GM21528 (cell line): ENCODE measurements around the gene ZBTB1.

Experiments
- ATAC-seq: cut with Tn5 transposase; IDR thresholded peaks from one replicate; pipeline ENCODE4 v1.9.1; 2021; ENCODE audit warnings: mild to moderate bottlenecking, moderate library complexity; ENCODE audit not compliant: unreplicated experiment, low FRiP score

ZBTB1 gene, protein sequence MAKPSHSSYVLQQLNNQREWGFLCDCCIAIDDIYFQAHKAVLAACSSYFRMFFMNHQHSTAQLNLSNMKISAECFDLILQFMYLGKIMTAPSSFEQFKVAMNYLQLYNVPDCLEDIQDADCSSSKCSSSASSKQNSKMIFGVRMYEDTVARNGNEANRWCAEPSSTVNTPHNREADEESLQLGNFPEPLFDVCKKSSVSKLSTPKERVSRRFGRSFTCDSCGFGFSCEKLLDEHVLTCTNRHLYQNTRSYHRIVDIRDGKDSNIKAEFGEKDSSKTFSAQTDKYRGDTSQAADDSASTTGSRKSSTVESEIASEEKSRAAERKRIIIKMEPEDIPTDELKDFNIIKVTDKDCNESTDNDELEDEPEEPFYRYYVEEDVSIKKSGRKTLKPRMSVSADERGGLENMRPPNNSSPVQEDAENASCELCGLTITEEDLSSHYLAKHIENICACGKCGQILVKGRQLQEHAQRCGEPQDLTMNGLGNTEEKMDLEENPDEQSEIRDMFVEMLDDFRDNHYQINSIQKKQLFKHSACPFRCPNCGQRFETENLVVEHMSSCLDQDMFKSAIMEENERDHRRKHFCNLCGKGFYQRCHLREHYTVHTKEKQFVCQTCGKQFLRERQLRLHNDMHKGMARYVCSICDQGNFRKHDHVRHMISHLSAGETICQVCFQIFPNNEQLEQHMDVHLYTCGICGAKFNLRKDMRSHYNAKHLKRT

DNA sequence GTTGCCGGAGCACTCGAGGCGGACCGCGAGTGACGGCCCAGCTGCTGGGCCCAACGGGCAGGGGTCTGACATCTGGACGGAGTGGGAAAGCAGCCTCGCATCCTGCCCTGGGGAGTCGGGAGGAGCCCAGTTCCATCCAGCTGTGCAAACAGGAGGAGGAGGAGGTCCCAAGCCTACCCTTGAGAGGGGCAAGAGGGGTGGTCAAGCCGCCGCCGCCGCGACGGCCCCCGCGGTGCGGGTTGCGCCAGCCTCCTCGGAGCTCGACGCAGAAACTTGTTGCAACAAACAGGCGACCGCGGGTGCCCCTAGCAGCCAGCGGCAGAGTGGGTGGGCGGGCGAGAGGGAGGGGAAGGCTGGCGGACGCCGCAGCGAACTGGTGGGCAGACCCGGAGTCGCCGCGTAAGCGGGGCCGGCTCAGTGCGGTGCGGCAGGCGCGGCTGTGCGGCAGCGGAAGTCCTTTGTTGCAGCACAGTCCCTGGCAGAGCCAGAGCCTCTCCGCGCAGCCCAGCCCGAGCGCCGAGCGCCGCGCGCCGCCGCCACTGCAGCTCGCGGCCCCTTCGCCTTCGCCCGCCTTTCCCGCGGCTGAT lies at the start of gene ZBTB1:
Gene ZBTB1 (plus strand): TSS at position 461 of the 587 bp plus-strand sequence. CDS start 16,735 bp downstream, outside the sequence.
- ATAC-seq, result peak; percentile 31

DNA sequence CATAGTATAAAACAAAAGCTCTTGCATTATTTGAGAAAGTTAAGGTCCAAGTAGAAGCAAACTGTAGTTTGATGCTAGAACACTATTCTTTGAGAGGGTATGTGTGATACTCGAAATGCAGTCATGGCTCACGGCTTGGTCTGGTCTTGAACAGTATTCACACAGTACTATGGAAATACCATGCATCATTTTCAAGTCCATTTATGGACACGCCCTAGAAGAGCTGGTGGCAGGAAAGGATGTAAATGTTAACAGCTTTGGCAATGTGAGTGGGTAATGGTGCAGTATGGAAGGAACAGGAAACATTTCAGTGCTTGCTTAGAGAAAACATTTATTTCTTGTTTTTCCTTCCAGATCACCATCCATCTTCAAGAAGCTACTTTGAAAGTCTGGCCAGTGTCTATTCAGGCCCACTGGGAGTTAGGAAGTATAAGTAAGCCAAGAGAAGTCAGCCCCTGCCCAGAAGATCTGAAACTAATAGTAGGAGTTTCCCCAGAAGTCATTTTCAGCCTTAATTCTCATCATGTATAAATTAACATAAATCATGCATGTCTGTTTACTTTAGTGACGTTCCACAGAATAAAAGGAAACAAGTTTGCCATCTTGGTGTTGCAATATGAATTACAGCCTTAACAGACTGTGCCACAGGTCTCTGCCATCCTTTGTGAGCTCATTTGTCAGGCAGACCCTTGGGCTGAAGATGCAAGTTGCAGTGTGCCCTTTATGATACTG lies 45.0 kb upstream of the ZBTB1 start:
- ATAC-seq, result no peak

GRCh38 chr14:64461221-64461620 lies 43.3 kb upstream of the ZBTB1 start:
- no peak for ATAC-seq

GRCh38 chr14:64463195-64463594 lies 41.4 kb upstream of the ZBTB1 start:
- no peak for ATAC-seq

GRCh38 chr14:64463873-64464272 lies 40.7 kb upstream of the ZBTB1 start:
- no peak for ATAC-seq

DNA sequence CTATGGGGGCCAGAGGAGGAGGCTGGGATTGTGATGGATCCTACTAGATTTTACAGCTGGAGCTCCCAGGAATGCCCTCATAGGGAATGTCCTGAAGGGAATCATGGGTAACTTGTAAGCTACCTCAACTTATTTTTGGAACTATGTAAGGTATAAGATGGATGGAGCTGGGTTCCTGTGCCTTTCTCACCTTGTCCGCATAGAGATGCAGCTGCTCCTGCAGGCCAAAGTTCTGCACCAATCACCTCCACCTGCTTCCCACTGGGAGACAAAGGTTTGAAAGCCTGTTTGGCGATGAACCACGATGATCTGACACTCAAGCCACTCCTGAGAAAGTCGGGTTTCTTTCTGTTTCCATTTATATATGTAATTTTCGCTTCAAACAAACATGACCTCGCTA lies 39.9 kb upstream of the ZBTB1 start:
- peak; percentile 4 for ATAC-seq

DNA sequence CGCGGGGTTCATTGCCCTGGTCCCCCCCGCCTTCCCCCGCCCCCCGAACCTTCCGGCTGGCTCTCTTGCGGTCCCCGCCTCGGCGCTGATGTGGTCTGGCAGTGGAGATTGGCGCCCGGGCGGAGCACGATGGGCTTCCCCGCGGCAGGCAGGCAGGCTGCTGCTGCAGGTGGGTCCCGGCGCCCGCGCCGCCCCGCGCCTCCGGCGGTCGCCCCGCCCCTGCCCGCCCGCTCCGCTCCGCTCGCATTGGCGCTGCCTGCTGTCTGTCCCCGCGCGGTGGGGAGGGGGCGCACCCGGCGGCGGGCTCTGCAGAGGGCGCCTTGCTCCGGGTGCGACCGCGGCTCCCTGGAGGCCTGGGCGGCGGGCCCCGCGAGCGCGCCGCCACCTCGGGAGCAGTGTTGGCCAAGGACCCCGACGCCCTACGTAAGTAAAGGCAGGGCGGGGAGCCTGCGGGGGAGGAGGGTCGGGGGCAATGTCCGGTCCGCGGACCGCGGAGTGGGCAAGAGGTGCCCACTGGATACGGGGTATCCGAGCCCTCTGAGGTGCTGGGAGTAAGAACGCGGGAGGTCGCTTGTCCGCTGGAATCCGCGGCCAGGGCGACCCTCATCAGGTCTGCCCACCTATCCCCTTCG lies 39.3 kb upstream of the ZBTB1 start, which contains the start of gene AKAP5:
Gene AKAP5 (plus strand): TSS at position 309 of the 632 bp plus-strand sequence. CDS start 2,896 bp downstream, outside the sequence.
- peak; percentile 70 for ATAC-seq

- ATAC-seq, result no peak
These were observed 38.6 kb upstream of the ZBTB1 start for GRCh38 chr14:64465831-64466554.

DNA sequence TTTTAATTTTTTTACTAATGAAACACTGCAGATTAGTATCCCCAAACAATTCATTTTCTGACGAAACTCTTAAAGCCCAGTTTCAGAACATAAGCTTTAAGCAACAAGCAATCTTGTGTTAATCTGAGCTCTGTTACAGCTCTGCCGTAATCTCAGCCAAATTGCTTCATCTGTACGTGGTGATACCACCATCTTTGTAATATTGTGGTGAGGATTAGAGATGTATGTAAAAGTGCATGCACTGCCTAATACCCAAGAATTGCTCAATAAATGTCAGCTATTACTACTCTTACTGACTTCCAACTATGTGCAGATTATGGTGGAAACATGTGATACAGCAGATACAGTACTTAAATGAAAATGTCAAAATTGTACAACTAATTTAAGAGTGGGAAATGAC lies 37.5 kb upstream of the ZBTB1 start:
- no peak for ATAC-seq

GRCh38 chr14:64467566-64467965 lies 37.0 kb upstream of the ZBTB1 start:
- no peak for ATAC-seq

DNA sequence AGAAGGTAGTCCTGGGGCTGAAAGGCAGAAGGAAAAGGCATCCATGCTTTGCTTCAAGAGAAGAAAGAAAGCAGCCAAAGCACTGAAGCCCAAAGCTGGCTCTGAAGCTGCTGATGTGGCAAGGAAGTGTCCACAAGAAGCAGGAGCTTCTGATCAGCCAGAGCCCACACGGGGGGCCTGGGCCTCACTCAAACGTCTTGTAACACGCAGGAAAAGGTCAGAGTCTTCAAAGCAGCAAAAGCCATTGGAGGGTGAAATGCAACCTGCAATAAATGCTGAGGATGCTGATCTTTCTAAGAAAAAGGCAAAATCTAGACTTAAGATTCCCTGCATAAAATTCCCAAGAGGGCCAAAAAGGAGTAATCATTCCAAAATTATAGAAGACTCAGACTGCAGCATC lies 36.1 kb upstream of the ZBTB1 start:
- no peak for ATAC-seq

- no peak for ATAC-seq
These were observed 30.5 kb upstream of the ZBTB1 start for GRCh38 chr14:64474041-64474440.

DNA sequence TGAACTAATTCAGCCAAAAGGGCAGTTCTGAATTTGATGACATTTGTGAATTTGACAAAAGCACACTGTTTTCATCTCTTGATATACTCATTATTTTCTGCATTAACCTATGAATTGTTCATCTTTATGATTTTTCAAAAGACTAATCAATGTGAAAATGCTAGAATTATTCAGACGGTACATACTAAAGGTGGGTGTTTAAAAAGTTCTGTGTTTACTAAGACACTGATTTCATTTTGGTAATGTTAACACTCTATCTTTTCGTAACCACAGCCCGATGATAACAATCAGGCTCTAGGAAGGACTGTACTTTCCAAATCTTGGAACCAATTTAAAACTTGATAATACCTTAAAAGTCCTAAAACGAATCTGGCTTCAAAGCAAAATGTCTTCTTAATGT lies 29.9 kb upstream of the ZBTB1 start:
- ATAC-seq, result no peak

DNA sequence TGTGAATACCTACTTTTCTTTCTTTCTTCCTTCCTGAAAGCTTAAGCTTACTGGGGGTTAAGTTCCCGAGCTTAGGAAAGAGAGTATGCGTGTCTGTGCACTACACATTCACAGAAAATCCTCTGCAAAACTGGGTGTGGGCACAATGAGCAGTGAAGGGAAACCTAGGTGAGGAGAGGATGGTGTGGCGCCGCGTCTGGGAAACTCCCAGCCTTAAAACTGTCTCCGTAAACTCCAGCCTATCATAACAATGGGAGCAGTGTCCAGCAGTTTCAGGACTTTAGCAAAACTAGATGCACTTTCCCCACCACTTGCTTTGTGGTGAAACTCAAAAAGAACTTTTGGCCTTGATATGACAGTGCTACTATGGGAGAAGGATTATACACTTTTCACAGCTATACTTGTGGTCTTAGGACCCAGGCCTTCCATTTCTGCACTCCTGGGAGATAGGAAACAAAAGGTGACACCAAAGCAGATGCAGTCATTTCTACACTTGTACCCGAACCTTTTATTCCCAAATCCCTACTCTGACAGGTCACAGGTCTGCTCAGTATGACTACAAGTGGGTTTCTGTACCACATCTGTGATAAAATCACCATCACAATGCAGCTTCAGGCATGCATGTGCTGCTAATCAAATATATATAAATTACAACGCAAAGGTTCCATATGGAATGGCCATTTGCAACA lies 28.8 kb upstream of the ZBTB1 start:
- ATAC-seq, result no peak

DNA sequence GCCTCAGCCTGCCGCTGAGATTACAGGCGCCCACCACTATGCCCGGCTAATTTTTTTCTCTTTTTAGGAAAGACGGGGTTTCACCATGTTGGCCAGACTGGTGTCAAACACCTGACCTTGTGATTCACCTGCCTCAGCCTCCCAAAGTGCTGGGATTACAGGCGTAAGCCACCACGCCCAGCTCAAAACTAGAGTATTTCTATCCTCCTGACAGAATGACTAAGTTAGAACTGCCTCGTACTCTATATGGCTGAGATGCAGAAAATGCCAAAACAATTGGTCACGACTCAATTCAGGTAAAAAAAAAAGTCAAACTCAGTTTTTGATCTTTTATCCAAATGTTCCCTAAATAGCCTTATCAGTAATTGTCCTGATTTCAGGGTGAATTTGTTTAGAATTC lies 28.1 kb upstream of the ZBTB1 start:
- no peak for ATAC-seq

- ATAC-seq, result no peak
These were observed 25.8 kb upstream of the ZBTB1 start for GRCh38 chr14:64478634-64479250.

DNA sequence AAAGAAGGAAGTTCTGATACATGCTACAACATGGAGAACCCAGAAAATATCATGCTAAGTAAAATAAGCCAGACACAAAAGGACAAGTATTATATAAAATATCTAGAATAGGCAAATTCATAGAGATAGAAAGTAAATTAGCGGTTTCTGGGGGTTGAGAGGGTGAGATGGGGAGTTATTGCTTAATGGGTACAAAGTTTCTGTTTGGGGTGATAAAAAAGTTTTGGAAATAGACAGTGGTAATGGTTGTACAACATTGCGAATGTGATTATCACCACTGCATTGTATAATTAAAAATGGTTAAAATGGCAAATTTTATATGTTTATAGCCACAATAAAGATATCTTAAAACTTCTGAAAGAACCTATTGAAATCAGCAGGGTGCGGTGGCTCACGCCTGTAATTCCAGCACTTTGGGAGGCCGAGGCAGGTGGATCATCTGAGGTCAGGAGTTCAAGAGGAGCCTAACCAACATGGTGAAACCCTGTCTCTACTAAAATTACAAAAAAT lies 15.9 kb upstream of the ZBTB1 start:
- no peak for ATAC-seq

- ATAC-seq, result no peak
These were observed 12.9 kb upstream of the ZBTB1 start for GRCh38 chr14:64491637-64492036.
